ENCODE results near the gene PLA2G2C. TPM values are rescaled to one million over a fixed set of nuclear protein-coding genes. Genes with fewer than 3 reads are reported as not detected.

PLA2G2C gene
- total and polyA plus RNA-seq, 2 of the 8 experiments (the other 6 are each of a cell fraction or from before 2014, with no cell fraction given): not detected

DNA sequence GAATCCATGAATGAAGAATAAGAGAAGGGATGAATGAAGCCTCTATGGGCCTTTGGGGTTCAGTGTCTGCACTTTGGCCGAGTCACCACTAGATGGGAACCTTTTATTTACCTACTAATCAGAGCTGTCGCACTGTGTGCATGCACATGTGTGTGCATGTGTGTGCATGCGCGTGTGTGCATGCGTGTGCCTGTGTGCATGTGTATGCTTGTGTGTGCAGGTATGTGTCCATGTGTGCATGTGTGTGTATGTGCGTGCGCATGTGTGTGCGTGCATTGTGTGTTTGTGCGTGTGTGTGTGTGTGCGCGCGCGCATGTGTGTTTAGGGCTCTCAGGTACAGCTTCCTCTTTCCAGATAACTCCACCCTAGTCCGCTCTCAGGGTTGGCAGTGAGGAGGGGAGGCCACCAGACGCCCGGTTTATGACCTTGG is 20.8 kb downstream of the PLA2G2C start (continued):
- TF ChIP-seq TAF1 (IDR thresholded peaks at IDR 0.05; ENCODE audit: low read depth, low read length) (no peak), BACH1 (IDR thresholded peaks at IDR 0.05; ENCODE audit: low read length) (no peak), TEAD4 (IDR thresholded peaks at IDR 0.05; ENCODE audit: low read depth, low read length) (no peak)

Data from H1 (cell line).